IPS DF 19.7 (cell line): ENCODE measurements around the gene MYO3A.
A peak's percentile ranks its signal among the peaks of the same experiment; 100 is the strongest.

ENCODE experiments used
- DNase-seq: peaks from one replicate; pipeline ENCODE4 v3.0.0-alpha.2; 2013; ENCODE audit warnings: low read depth, low spot score

MYO3A gene, protein sequence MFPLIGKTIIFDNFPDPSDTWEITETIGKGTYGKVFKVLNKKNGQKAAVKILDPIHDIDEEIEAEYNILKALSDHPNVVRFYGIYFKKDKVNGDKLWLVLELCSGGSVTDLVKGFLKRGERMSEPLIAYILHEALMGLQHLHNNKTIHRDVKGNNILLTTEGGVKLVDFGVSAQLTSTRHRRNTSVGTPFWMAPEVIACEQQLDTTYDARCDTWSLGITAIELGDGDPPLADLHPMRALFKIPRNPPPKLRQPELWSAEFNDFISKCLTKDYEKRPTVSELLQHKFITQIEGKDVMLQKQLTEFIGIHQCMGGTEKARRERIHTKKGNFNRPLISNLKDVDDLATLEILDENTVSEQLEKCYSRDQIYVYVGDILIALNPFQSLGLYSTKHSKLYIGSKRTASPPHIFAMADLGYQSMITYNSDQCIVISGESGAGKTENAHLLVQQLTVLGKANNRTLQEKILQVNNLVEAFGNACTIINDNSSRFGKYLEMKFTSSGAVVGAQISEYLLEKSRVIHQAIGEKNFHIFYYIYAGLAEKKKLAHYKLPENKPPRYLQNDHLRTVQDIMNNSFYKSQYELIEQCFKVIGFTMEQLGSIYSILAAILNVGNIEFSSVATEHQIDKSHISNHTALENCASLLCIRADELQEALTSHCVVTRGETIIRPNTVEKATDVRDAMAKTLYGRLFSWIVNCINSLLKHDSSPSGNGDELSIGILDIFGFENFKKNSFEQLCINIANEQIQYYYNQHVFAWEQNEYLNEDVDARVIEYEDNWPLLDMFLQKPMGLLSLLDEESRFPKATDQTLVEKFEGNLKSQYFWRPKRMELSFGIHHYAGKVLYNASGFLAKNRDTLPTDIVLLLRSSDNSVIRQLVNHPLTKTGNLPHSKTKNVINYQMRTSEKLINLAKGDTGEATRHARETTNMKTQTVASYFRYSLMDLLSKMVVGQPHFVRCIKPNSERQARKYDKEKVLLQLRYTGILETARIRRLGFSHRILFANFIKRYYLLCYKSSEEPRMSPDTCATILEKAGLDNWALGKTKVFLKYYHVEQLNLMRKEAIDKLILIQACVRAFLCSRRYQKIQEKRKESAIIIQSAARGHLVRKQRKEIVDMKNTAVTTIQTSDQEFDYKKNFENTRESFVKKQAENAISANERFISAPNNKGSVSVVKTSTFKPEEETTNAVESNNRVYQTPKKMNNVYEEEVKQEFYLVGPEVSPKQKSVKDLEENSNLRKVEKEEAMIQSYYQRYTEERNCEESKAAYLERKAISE (N-terminal part only)

DNA sequence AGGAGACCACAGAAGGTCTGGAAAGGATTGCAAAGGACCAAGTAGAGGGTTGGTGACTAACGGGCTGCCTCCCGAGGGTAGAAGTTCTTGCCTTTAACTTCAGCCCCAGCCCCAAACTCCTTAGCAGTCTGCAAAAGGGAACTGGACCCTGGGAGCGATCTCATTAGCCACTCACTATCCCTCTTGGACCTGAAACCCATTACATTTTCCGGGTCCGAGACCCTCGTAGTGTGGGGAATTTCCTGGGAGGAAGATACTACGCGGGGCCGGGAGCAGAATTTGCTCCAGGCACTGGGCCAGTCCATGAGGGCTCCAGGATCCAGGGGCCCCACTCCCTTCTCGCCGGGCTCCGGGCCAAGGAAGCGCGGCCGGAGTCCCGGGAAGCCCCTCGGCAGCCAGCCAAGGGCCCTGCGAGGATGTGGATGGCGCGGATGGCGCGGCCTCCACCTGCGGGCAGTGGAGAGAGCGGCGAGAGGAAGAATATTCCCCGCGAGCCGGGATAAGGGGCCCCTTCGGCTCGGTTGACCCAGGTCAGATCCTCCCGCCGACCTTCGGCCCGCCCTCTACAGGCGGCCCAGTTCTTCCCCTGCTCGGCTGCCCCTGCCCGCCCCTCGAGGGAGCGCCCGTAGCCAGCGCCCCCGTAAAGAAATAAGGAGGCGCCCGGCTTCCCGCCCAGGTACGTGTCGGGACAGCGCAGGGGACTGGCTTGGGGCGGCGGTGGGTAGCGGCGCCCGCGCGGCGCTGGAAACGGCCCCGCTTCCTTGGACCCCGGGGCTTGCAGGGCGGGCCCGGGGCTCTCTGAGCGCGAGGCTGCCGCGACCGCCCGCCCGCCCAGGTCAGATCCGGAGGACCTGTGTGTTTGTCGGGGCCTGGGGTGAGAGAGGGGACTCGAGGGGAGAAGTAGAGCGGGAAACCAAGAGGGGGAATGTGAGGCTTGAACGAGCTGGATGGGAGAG is at the start of gene MYO3A:
Gene MYO3A (plus strand): TSS at position 577 of the 956 bp plus-strand sequence. CDS start 17,882 bp downstream, outside the sequence.
- peak; percentile 30 for DNase-seq

DNA sequence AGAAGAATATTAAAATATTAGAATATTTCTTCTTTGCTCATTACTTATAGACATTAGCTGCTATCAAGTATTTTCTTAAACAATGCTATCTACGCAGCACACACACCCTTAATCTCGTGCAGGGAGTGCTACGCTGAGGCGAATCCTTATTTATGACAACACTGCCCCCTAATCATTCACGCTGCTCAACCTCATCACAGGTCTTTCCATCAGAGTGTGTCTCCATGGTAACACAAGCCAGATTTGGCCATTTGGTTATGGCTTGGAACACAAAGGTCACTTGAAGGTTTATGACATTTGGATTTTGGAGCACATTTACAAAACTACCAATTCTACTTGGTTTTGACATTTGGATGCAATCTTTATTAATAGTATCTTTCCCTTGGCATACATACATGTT is 45.4 kb upstream of the MYO3A start:
- DNase-seq: no peak

DNA sequence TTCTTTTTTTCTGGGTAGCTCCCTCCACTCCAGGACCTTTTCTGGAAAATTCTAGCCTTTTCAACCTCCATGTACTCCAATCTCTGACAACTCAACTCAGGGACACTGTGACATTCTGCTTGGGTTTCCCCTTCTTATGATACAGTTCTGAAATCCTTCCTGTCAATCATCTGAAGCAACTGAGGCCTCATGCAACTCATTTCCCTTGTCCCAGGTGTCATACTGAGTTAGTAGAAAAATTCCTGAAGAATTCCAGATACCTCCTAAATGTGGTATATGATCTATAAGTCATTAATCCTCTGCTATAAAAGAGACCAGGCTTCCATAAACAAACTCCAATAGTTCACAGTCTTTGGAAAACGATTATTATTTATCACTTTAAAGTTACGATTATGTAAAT is 43.0 kb upstream of the MYO3A start:
- DNase-seq: no peak

DNA sequence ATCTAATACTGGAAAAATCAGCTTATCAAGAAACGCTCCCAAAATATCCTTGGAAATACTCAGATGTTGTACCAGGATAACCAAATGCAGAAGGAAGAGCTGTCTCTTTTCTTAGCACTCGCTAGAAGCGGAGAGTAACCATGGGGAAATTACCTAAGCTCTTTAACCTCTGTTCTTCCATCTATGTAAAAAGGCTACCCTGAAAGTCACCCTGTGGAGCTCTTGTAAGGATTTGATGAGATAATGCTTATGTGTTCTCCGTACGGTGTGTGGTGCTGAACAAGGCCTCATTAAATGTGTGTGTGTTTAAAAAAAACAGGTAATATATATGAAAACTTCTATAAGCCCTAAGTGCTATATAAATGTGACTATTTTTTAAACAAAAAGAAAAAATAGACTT is 38.2 kb upstream of the MYO3A start:
- no peak for DNase-seq

DNA sequence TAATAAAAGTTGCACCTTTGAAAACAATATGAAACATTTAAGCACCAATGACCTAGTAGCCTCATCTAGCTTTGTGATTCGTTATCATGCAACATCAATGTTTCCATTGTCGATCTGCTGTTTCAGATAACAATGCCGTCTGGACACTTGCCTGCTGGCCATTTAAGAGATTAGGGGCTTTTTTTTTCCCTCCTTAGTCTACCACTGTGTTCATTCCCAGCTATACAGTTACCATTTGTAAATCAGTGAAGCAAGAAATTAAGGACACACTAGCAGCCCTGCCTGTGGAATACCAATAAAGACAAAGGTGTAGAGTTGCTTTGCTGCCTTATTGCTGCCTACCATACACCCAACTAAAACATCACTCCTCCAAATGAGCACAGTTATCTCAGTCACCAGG is 37.6 kb upstream of the MYO3A start:
- no peak for DNase-seq

DNA sequence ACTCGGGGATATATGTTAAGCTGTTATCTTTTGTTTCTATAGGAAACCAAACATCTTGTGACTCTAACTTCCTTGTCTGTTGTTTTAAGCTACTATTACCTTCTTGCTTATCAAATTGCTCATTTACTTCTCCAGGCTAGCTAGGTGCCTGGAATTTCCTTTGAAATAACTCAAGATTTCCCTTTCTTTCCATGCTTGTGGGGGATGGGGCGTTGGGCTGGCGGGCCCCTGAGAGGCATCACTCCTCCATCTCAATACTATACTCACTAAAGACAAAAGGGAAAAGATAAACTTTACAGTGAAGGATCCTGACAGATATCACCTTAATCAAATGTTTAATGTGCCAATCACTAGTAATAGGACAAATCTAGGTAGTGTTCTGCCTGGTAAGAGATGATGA is 34.7 kb upstream of the MYO3A start:
- no peak for DNase-seq

DNA sequence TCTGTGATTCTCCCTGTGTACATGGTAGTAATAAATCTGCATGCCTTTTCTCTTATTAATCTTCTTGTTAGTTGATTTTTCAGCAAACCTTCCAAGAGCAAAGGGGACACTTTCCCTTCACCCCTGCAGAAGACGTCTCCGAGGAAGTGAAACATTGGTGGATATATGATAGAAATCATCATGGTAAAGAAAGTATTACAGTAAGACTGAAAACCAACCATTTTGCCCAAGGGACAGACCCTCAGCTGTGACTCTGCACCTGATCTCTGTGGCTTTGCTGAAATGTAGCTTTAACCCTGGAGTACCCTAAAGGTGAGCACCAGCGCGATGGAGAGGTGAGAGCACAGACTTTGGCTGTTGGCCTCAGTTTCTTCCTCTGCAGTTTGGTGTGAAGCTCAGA is 32.8 kb upstream of the MYO3A start:
- no peak for DNase-seq

DNA sequence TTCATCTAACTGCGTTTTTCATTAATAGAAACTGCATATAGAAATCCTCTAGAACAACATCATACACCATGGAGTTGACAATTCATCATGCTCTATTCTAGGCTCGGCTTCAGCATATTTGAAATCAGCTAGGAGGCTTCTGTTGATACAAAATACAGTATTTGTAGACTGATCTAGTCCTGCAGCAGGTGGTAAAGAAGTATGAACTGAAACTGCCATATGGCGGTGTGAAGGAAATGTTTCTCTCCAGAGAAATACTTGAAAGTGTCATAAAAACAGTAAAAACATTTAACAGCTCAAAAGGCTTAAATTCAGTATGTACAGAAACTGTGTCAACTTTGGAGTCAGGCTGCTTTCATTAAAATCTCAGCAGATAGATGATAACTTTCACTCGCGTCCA is 32.0 kb upstream of the MYO3A start:
- no peak for DNase-seq

DNA sequence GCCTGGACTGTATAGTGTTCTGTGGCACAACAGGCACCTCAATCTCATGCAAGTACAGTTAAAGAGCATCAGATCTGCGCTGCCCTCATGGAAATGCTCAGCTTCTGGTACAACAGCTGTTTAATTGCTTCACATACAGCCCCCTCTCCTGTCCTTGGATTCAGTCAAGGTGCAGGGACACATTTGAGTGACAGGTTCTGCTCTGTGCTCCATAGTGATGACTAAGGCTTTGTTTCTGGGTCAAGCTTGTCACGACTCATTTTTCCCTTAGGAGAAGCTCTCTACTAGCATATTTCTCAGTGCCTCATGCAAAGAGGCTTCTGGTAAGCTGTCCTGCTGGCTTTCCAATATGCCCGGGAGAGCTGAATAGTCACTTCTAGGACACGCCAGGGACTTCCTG is 26.8 kb upstream of the MYO3A start:
- DNase-seq: no peak

DNA sequence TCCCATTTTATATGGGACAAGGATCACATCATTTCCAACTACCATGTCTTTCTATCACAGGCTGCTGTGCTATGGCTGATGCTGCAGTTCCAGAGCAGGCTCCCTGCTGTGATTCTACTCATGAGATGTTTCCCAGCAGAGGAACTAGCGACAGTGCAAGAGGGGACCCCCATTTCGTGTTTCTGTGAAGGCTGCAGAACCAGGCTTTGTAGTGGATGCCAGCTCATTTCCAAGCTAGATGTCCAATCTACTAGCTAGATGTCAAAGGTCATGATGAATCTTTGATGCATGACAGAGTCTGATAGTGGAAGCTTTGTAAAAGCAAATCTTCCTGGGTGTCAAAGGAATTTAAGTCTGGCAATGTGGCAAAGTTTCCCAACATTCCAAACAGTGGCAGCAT is 21.2 kb upstream of the MYO3A start:
- DNase-seq: peak; percentile 20

DNA sequence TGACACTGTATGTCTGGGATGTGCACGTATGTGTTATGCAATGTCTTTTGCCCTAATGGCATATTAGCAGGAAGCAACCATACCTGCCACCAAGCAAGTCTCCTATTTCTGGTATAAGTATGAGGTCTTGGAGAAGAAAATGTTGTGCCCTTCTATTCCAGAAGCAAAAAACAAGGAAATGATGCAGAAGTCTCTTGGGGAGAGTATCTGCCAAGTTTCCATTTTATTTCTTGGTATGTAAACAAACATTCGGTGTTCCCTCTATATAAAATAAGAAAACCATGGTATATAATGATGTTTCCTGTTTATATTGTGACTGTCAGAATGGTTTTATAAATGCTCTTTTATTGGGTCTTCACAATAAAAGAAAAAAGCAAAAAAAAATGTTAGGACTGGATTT is 19.3 kb upstream of the MYO3A start:
- DNase-seq: no peak

DNA sequence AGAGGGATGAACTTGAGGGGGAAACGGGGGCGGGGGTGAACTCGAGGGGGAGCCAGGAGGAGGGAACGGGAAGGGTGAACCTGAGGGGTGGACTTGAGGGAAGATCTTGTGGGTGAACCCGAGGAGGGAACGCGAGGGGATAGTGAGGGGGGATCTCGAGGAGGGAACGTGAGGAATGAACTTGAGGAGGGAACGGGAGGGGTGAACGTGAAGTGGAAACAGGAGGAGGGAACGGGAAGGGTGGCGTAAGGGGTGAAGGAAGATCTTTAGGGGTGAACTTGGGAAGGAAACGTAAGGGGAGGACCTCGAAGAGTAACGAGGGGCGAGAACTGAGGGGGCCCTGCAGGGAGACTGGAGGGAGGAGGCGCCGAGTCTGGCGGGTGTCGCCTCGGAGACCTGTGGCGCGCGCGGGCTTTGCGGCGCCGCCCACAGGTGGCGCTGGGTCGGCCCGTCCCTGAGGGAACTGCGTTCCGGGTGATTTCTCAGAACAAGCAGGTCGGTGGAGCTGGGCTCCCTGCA is 651 bp downstream of the MYO3A start:
- DNase-seq: no peak

DNA sequence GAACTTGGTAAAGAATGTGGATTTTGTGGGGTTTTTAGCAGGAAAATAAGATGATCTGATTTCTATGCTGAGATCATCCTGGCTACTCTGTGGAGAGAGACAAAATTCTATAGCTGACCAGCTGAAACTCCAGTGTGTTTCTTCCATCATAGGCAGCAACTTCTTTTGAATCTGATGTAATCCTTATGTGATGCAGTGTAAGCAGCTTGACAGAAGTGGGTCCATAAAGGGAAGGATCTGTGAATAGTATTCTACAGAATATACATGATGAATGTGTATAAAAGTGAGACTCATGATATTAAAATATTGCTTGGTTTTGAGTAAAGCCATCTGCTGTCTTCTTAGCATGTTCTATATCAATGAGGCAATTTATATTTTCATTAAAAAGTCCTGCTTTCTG is 4.4 kb downstream of the MYO3A start:
- DNase-seq: no peak

DNA sequence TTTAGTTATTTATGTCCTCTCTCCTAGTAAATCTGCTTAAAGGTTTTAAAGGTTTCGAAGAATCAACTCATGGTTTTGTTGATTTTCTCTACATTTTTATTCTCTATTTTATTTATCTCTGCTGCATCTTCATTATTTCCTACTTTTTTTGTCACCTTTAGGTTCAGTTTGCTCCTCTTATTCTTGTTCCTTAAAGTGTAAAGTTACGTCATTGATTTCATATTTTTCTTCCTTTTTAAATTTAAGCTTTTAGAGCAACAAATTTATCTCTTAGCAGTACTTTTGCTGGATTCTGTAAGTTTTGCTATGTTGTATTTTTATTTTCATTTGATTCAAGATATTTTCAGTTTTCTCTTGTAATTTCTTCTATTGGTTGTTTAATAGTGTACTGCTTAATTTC is 10.7 kb downstream of the MYO3A start:
- no peak for DNase-seq

DNA sequence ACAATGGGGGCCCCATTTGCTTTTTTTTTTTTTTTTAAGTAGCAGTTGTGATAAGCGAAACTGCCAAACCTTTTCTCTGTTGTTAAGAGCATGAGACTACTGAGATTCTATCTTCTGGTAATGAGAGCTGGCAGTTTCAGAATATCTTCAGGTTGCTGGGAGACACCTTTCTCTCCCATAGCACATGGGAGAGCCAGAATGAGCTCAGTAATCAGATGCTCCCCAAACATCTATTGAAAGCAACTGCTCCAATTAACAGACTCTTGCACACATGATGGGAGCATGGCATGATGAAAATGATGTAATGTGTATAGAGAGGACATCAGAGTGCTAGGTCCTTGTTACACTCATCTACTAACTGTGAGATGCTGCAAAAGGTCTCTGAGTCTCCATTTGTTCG is 18.8 kb downstream of the MYO3A start:
- no peak for DNase-seq

DNA sequence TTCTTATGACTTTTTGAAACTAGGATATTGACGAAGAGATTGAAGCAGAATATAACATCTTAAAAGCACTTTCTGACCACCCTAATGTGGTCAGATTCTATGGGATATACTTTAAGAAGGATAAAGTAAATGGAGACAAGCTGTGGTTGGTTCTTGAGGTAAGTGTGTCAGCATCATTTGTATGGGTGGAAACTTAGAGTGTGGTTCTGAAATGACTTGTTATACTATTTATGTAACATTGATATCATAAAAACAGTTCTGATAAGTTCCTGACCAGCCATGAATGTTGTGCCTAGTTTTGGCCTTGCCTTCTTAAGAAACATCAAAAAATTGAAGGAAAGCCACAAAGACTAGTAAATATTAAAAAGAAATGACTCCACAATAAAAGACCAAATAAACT is 20.8 kb downstream of the MYO3A start:
- no peak for DNase-seq

DNA sequence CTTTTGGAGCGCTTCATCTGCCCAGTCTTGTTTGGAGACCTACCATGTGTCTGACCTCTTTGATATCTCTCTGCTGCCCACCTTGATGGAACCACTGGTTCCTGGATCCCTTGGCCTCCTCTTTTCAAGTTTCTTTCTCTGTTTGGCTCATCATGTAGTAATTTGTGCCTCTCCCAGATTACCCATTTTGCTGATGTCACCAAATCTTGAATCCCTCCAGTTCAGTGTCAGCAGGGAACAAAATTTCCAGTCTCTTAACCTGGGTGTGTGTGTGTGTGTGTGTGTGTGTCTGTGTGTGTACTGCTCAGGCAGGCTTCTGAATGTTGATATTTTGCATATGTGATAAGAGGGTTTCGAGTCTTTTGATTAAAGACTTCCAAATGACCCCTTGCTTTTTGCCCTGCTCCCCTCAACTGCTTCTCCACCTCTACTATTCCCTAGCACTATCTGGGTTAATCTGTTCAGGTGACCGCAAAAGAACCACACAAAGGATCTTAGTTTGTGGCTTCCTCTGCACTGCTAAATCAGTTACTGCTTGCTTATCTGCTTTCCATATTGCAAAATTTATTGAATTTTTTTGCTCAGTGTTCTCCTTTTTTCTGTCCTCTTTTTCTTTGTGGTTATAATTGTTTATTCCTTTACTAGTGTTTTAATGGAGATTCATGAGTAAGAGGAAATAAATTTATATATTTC is 25.7 kb downstream of the MYO3A start:
- DNase-seq: no peak

DNA sequence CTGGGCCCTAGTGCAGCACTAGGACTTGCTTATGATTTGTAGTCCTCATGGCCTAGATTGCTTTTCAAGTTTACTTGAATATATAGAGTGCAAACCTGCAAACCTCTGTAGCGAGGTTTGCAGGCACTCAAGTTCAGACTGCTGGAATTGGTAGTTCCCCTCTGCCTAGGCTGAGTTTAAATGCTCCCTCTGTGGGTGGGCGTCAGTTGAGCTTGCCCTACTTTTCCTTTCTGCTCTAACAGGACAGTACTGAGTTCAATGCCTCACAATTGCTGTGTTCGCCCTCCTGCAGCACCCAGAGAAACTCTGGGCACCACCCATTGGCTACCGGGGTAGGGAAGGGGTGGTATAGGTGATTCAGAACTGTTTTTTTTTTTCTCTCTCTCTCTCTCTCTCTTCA is 31.6 kb downstream of the MYO3A start:
- no peak for DNase-seq

DNA sequence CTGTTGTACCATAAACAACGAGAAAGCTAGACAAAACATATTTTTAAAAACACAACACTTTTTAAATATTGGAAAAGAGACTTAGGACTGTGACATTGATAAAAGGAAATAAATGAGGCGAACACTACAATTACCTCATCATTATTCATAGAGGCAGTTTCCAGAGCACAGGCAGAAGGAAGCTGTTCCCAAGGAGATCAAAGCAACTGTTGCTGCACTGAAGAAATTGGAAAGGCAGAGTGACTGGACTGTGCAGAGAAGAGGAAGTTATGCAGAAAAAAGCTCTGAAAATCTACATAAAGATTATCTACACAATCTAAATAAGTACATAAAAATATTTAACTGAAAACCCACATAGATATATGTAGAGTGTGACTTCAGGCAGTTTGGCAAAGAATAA is 32.8 kb downstream of the MYO3A start:
- DNase-seq: no peak

DNA sequence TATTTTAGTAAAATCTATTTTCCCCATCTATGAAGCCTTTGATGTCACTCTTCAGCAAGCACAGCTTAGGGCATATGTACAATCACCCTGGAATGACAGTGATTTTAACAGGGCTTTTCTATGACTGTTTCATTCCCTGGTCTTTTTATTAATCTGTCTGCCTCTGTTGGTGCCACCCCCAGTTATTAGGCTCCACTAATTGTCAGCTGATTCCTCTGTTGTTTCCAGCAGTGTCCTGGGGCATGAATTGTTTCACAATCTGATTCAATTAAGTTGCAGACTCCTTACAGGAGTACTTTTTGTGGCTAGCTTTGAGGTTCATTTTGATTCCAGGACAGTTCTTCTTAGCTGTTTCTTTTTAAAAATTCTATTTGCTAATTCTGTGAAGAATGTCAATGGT is 38.6 kb downstream of the MYO3A start:
- DNase-seq: no peak
